Prostate gland (tissue), 2 donors: ENCODE data around the gene CLCA4. TPM values are rescaled to one million over a fixed set of nuclear protein-coding genes. Genes with fewer than 3 reads are reported as not detected.

ENCODE experiments used
- DNase-seq: peaks from one replicate; pipeline ENCODE4 v3.0.0-alpha.2; 2019; ENCODE audit warnings: low spot score
- H3K27ac ChIP-seq, 2 donors: fragments of 200-600 bp; sonication (generic); 2 replicates each; pipeline ENCODE4 v1.5.1; 2017 to 2019
- H3K27me3 ChIP-seq: fragments of 200-600 bp; sonication (generic); replicated peaks from 2 replicates; pipeline ENCODE4 v1.5.1; 2019; ENCODE audit not compliant: insufficient read depth
- H3K36me3 ChIP-seq, 2 donors: fragments of 200-600 bp; sonication (generic); 1 replicate in 1 of 2; 2 replicates in 1 of 2; pipeline versions ENCODE4 v1.5.1 to v1.8.1; 2017 to 2019
- H3K4me1 ChIP-seq: fragments of 200-600 bp; sonication (generic); replicated peaks from 2 replicates; pipeline ENCODE4 v1.5.1; 2019
- H3K4me3 ChIP-seq, 2 donors: fragments of 200-600 bp; sonication (generic); 2 replicates each; pipeline ENCODE4 v1.5.1; 2017 to 2019
- H3K9me3 ChIP-seq: fragments of 200-600 bp; sonication (generic); 2 replicates; pipeline ENCODE4 v1.5.1; 2017
- POLR2A ChIP-seq: fragments of 450-650 bp; IDR thresholded peaks from one replicate; pipeline ENCODE4 v1.6.1; 2016; ENCODE audit warnings: antibody characterized with exemption, mild to moderate bottlenecking
- POLR2AphosphoS5 ChIP-seq: sonication (generic); formaldehyde crosslinking; IDR thresholded peaks from one replicate; pipeline ENCODE4 v1.6.1; 2017; ENCODE audit warnings: antibody characterized with exemption
- WGBS: methylation state at CpG from one replicate; pipeline ENCODE4 v1.1.5; 2018; 5-methylcytosine and 5-hydroxymethylcytosine counted together
- intact Hi-C: fragments of 100-400 bp; cut with DNase I; formaldehyde crosslinking; loops from one replicate; pipeline ENCODE4 v1.14.2; 2022
- total RNA-seq, 2 donors: library from RNA; depleted of rRNA; stranded (reverse); fragments of >200 nt; gene quantifications; one replicate each; pipeline ENCODE4 v1.1.0, GENCODE V29; 2016
- TF ChIP-seq, protein P1 (sequence below), 4 experiments: fragments of 200-600 bp in 2 of 4; fragments of 450-650 bp in 2 of 4; sonication (generic) in 2 of 4; IDR thresholded peaks; 1 replicate in 3 of 4; 2 replicates in 1 of 4; pipeline ENCODE4 v1.5.1; 2016 to 2019; ENCODE audit warnings: antibody characterized with exemption in 4 of 4, mild to moderate bottlenecking in 2 of 4, moderate library complexity in 2 of 4

The CLCA4 gene
- total RNA-seq, 2 donors from 2014 or later = 0.80 to 1.4 TPM

DNA sequence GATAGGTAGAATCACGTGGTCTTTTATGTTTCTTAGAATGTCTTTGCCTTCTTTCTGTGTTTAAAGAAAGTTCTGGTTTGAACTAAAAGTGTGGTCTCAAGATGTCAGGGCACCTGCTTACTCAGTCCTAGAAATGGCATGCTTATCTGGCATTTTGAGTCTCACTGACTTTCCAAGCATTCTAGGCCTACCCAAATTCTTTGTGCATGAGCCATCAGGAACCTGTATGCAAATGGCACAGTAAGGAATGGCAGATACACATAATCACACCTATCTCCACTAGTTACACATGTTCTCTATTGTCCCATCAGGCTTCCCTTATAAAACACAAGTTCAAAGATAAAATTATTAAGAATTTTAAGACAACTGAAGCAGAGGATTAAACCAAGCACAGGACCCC lies 29.5 kb upstream of the CLCA4 start:
- no peak for TF ChIP-seq POLR2A
- TF ChIP-seq, protein P1, sequence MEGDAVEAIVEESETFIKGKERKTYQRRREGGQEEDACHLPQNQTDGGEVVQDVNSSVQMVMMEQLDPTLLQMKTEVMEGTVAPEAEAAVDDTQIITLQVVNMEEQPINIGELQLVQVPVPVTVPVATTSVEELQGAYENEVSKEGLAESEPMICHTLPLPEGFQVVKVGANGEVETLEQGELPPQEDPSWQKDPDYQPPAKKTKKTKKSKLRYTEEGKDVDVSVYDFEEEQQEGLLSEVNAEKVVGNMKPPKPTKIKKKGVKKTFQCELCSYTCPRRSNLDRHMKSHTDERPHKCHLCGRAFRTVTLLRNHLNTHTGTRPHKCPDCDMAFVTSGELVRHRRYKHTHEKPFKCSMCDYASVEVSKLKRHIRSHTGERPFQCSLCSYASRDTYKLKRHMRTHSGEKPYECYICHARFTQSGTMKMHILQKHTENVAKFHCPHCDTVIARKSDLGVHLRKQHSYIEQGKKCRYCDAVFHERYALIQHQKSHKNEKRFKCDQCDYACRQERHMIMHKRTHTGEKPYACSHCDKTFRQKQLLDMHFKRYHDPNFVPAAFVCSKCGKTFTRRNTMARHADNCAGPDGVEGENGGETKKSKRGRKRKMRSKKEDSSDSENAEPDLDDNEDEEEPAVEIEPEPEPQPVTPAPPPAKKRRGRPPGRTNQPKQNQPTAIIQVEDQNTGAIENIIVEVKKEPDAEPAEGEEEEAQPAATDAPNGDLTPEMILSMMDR (IDR thresholded peaks at IDR 0.05) = no peak
- no peak for TF ChIP-seq POLR2AphosphoS5
- Histone ChIP-seq H3K4me1 (no peaks in the 10 kb centered on the region), H3K27me3 (no peaks in the 10 kb centered on the region), H3K9me3 (no peaks in the 10 kb centered on the region), H3K27ac (no peak overlapping the region), H3K36me3 (no peaks in the 10 kb centered on the region), H3K4me3 (no peak overlapping the region)
- no peak for DNase-seq
- 66% methylated on average over 1 of the region's 1 CpG for WGBS
- intact Hi-C loops = no loop called here

DNA sequence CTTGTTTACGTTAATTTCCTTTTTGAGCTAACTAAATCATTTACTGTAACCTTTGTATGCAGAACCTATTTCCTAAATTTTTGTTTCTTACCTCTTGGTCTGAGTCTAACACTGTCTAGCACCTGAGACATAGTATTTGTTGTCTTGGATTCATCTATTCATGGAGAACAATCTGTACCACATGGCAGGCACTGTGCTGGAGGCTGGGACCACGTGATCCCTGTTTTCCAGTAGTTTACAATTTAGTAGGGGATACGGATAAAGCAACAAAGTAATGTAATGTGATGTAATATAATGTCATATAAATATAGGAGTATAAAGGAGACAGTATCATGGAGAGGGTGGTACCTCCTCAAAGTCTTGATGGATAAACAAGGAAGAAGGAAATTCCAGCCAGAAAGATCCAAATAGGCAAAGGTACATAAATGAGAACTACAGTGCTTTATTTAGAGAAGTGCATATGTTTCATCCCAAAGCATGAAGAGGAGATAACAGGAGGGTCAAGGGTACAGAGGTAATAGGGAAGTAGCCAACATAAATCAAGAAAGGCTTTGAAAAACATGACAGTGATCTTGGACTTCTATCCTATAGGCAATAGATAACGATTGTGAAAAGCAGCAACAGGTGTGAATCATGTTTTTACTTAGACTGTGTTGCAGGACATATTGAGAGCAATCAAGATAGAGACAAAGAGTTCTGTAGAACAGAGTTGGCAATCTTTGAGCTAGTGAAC lies 25.9 kb upstream of the CLCA4 start:
- intact Hi-C loops = no loop called here
- Histone ChIP-seq H3K27me3 (no peaks in the 10 kb centered on the region), H3K4me1 (no peaks in the 10 kb centered on the region), H3K36me3 (no peaks in the 10 kb centered on the region), H3K27ac (no peak overlapping the region), H3K9me3 (no peaks in the 10 kb centered on the region), H3K4me3 (no peak overlapping the region)
- 87% methylated on average over 4 of the region's 4 CpGs for WGBS
- TF ChIP-seq, protein P1 (IDR thresholded peaks at IDR 0.05) = no peak
- no peak for TF ChIP-seq POLR2A
- TF ChIP-seq POLR2AphosphoS5 = no peak
- no peak for DNase-seq

DNA sequence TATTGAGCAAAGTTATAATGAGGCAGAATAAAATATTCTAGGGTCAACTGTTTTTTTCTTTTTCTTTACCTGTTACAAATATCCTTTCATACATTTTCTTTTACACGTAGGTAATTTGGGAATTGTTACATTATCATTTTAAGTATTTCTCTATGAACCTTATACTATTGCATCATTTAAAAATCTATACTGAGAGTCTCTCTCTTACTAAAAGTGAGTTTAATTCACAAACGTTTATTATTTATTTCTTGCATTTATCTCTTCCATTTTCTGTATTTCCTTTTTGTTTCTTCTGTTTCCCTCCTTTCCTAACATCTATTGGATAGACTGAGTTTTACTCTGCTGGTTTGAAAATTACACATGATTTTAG lies 25.4 kb upstream of the CLCA4 start:
- Histone ChIP-seq H3K27ac (no peak overlapping the region), H3K36me3 (no peaks in the 10 kb centered on the region), H3K9me3 (no peaks in the 10 kb centered on the region), H3K4me3 (no peak overlapping the region), H3K4me1 (no peaks in the 10 kb centered on the region), H3K27me3 (no peaks in the 10 kb centered on the region)
- TF ChIP-seq, protein P1 (IDR thresholded peaks at IDR 0.05) = no peak
- TF ChIP-seq POLR2A (no peak), POLR2AphosphoS5 (no peak)
- intact Hi-C loops = no loop called here
- no peak for DNase-seq
- WGBS = 78% methylated on average over 2 of the region's 2 CpGs

DNA sequence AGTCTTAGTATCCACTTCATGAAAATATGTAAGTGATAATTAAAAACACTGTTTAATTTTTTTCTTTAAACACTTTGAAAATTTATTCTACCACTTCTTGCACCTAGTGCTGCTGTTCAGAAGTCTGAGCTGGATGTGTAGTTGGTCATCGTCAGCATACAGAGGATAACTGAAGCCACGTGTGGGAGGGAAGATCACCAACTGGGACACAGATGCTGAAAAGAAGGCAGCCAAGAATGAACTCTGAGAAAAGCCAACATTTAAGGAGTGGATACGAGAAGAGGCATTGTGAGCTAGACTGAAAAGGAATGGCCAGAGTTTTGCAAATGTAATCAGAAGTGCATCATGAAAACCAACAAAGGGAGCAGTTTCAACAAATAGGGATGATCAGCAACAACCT lies 24.6 kb upstream of the CLCA4 start:
- 73% methylated on average over 3 of the region's 3 CpGs for WGBS
- Histone ChIP-seq H3K27ac (no peak overlapping the region), H3K9me3 (no peaks in the 10 kb centered on the region), H3K36me3 (no peaks in the 10 kb centered on the region), H3K27me3 (no peaks in the 10 kb centered on the region), H3K4me1 (no peaks in the 10 kb centered on the region), H3K4me3 (no peak overlapping the region)
- intact Hi-C loops = no loop called here
- no peak for DNase-seq
- TF ChIP-seq POLR2AphosphoS5 (no peak), POLR2A (no peak)
- TF ChIP-seq, protein P1 (IDR thresholded peaks at IDR 0.05) = no peak

DNA sequence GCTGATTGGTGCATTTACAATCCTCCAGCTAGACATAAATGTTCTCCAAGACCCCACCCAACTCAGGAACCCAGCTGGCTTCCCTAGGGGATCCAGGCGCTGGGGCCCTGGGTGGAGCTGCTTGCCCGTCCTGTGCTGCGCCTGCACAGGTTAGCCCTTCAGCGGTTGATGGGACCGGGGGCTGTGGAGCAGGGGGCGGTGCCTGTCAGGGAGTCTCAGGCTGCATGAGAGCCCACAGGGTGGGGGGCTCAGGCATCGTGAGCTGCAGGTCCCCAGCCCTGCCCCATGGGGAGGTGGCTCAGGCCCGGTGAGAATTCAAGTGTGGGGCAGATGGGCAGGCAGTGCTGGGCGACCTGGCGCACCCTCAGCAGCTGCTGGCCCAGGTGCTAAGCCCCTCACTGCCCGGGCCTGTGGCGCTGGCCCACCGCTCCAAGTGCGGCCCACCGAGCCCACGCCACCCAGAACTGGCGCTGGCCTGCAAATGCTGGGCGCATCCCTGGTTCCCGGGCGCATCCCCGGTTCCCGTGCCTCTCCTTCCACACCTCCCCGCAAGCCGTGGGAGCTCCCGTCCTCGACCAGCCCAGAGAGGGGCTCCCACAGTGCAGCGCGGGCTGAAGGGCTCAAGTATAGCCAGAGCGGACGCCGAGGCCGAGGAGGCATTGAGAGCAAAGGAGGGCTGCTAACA lies 23.1 kb upstream of the CLCA4 start:
- no peaks in the 10 kb centered on the region for H3K4me1 ChIP-seq
- H3K9me3 ChIP-seq = no peaks in the 10 kb centered on the region
- no peak overlapping the region for H3K27ac ChIP-seq
- no peak overlapping the region for H3K4me3 ChIP-seq
- H3K27me3 ChIP-seq = no peaks in the 10 kb centered on the region
- intact Hi-C loops = no loop called here
- 97% methylated on average over 23 of the region's 32 CpGs for WGBS
- H3K36me3 ChIP-seq = no peaks in the 10 kb centered on the region
- TF ChIP-seq POLR2A (no peak), POLR2AphosphoS5 (no peak)
- TF ChIP-seq, protein P1 (IDR thresholded peaks at IDR 0.05) = no peak
- DNase-seq = no peak
